GM12865 (cell line): Measurements from ENCODE around the gene PRKCE.

Experiments used
- DNase-seq: peaks from one replicate; pipeline ENCODE4 v3.0.0; 2010; ENCODE audit warnings: low read depth
- H3K4me3 ChIP-seq: 2 replicates; pipeline ENCODE4 v1.5.1; 2011; ENCODE audit warnings: mild to moderate bottlenecking, low read depth, low read length, control low read depth
- TF ChIP-seq, protein P1 (sequence below): IDR thresholded peaks from 2 replicates; pipeline ENCODE4 v1.5.1; 2011; ENCODE audit warnings: low read length, control low read depth, low read depth, inconsistent platforms; ENCODE audit not compliant: insufficient read depth; ENCODE audit errors: missing control alignments

PRKCE gene

DNA sequence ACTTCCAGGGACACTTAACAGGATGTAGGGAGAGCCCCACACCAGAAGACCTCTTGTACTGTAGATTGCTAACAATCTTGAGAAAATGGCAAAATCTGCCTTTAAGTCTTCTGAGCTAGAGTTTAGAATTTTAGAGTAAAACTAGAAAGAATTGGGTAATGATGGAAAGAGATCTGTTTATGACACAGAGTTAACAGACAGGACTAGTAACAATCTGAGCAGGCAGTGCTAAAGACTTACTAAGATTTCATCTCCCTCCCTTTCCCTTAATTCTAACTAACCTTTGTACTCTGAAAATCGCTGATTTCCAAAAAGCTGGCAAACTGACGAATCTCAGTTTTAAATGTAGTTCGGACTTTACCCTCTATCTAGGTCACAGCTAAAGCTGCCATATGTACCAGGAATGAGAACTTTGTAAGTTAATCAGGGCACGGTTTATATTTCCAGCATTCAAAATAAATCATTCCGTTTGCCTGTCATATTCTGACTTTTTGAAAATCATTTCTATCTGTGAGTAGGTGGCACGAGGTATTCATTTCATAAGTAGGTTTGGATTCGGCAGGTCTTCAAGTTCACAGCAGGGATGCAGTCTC is 389.2 kb downstream of the PRKCE start:
- no peak for DNase-seq
- TF ChIP-seq, protein P1, sequence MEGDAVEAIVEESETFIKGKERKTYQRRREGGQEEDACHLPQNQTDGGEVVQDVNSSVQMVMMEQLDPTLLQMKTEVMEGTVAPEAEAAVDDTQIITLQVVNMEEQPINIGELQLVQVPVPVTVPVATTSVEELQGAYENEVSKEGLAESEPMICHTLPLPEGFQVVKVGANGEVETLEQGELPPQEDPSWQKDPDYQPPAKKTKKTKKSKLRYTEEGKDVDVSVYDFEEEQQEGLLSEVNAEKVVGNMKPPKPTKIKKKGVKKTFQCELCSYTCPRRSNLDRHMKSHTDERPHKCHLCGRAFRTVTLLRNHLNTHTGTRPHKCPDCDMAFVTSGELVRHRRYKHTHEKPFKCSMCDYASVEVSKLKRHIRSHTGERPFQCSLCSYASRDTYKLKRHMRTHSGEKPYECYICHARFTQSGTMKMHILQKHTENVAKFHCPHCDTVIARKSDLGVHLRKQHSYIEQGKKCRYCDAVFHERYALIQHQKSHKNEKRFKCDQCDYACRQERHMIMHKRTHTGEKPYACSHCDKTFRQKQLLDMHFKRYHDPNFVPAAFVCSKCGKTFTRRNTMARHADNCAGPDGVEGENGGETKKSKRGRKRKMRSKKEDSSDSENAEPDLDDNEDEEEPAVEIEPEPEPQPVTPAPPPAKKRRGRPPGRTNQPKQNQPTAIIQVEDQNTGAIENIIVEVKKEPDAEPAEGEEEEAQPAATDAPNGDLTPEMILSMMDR, result no peak
- no peak overlapping the region for H3K4me3 ChIP-seq

DNA sequence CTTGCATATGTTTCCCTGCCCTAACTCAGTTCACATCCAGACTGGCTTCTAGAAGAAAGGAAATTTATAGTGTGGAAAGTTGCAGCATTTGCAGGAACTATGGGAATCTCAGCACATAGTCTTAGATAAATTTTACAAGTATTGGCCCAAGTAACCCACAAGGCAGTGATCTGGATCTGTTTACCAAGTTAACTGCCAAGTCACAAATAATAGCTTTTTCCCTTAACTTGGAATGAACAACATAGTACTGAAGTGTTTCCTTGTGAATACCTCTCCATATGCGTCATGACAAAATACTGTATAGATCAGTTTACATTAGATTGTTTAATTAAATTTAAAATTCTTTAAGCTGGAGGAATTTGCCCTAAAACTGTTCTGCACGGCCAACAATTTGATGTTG is 390.0 kb downstream of the PRKCE start:
- no peak overlapping the region for H3K4me3 ChIP-seq
- TF ChIP-seq, protein P1, result no peak
- DNase-seq, result no peak

DNA sequence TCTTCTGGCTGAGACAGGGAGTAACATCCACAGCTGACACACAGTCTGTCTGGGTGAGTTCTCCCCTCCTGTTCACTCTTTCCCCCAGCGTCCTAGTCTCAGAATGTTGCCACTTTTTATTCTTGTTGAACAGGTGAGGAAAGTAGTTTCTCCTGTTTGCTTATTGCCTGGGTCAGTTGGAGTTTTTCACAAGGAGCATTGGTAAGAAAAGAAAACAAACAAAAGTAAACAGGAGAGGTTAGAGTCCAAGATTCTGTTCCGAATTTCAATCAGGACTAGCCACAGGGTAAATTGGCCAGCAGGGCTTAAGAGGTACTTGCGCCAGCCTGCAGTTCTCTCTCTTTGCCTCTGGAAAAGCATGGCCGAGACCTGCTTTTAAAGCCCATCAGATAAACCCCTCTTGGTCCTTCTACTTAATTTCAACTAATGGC is 390.7 kb downstream of the PRKCE start:
- H3K4me3 ChIP-seq, result no peak overlapping the region
- DNase-seq, result no peak
- TF ChIP-seq, protein P1, result no peak

DNA sequence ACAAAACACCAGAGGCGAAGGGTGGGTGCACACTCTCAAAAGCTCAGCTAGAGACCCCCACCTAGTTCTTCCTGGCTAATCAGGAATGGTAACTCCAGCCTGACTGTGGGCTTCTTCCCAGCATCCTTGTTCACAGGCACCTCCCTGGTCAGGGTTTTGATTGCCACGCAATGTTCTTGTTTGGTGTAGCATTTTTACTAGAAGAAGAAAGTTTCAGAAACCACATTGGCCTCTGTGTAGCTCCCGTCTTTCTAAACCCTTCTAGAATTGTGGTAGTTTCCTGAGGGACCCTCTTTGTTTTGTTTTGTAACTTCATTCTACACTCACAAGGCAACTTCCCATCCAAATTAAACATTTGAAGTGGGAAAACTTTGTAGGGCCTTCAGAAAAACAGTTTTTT is 391.2 kb downstream of the PRKCE start:
- TF ChIP-seq, protein P1, result no peak
- no peak overlapping the region for H3K4me3 ChIP-seq
- no peak for DNase-seq

DNA sequence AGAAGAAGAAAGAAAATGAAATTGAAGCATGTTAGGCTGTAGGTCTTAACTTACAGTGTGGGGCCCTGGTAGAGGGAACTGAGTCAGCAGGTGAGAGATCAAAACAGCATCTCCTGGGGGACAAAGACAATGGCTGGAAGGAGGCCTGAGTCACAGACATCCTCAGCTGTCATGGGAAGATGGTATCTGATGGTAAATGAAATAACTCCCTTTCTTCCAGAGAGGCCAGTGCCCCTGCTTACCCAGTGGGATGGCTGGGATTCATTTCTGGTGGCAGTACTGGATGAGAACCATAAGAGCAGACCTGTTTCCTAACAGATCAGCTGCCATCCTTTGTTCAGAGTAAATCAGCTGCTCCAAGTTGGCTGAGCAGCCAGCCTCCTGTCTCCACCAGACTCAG is 394.4 kb downstream of the PRKCE start:
- TF ChIP-seq, protein P1, result no peak
- H3K4me3 ChIP-seq, result no peak overlapping the region
- DNase-seq, result no peak

DNA sequence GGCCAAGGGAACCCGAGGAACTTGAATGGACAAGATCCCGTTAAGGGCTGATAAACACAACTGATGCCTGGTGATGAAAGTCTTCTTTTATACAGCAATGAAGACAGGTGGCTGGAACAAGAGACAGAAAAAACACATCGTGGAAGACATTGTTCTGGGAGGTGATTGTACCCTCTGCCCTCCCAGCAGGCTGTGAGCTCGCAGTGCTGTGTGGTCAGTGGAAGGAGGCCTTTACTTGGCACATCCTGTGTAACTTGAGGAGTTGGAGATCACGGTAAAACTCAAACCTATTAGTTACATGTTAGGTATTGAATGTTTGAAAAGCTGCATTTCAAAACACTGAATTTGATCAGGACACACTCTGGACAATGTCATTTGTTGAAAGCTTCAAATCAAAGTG is 395.8 kb downstream of the PRKCE start:
- no peak overlapping the region for H3K4me3 ChIP-seq
- no peak for DNase-seq
- TF ChIP-seq, protein P1, result no peak

DNA sequence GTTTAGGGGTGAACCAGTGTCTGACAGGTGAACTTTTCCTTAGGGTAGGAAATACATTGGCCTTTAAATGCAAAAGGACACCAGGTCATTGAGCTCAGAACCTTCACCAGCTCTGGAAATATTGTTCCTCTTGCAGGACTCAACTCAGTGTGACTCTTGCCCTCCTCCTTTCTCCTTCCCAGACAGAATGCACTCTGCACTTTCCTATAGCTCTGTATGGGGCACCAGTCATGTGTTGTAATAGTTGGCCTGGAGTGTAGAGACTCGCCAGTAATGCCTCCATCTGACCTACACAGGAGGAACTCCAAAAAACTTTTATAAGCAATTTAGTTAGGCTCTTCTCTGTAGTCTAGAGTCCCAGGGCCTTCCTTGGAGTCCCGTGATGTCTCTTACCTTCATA is 397.2 kb downstream of the PRKCE start:
- TF ChIP-seq, protein P1, result no peak
- no peak overlapping the region for H3K4me3 ChIP-seq
- no peak for DNase-seq
